Measurements from ENCODE around the gene COPS9.

COPS9 gene

DNA sequence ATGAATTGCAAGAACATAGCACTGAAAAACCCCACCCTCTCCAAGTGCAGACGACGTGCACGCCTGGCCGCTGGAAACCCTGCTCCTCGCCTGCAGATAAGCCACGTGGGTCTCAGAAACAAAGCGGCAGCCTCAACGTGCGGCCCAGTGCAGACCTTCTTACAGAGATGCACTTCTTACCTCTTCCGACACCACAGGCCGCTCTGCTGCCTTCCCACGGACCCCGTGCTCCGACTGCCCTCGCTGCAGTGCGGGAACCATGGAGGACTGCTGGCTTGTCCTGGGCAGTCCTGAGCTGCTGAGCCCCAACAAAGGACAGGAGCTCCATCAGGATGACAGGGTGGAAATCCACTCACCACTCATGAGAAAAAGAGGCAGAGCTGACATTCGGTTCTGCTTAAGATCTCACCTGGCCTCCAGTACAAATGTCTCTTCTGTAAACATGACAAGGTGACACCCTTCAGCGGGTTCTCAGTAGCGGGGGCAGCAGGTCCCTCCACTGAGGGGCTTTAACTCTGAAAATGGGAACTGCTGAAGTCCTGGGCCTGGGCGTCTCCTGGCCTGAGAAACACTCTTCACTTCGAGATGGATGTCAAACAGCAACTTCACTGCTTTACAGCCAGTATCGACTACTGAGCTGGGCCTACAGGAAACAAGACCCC lies 6.2 kb downstream of the COPS9 start:
- H3K9ac ChIP-seq (ENCODE audit: low read depth, low read length) = no peak overlapping the region
- H3K27ac ChIP-seq (ENCODE audit: low read length) = no peak overlapping the region
- H3K36me3 ChIP-seq (ENCODE audit: insufficient read depth, low read depth, low read length) = peaks cover 80% of the 10 kb centered on the region
- H3K4me1 ChIP-seq (ENCODE audit: insufficient read depth, low read length) = no peaks in the 10 kb centered on the region; the same call in 1 of the 2 replicates
- H3K27me3 ChIP-seq (ENCODE audit: insufficient read depth, low read length) = no peaks in the 10 kb centered on the region
- no peak overlapping the region for H3K4me3 ChIP-seq (ENCODE audit: low read length)
- H3K9me3 ChIP-seq (ENCODE audit: insufficient read depth, low read depth, low read length) = no peaks in the 10 kb centered on the region

- peaks cover 80% of the 10 kb centered on the region for H3K36me3 ChIP-seq (ENCODE audit: insufficient read depth, low read depth, low read length)
- H3K27ac ChIP-seq (ENCODE audit: low read length) = no peak overlapping the region
- H3K4me3 ChIP-seq (ENCODE audit: low read length) = no peak overlapping the region
- H3K9me3 ChIP-seq (ENCODE audit: insufficient read depth, low read depth, low read length) = no peaks in the 10 kb centered on the region
- H3K27me3 ChIP-seq (ENCODE audit: insufficient read depth, low read length) = no peaks in the 10 kb centered on the region
- H3K4me1 ChIP-seq (ENCODE audit: insufficient read depth, low read length) = no peaks in the 10 kb centered on the region; the same call in 1 of the 2 replicates
- H3K9ac ChIP-seq (ENCODE audit: low read depth, low read length) = no peak overlapping the region
Measured at GRCh38 chr2:240129311-240129710, 6.8 kb downstream of the COPS9 start.

- H3K27ac ChIP-seq (ENCODE audit: low read length) = no peak overlapping the region
- no peaks in the 10 kb centered on the region for H3K27me3 ChIP-seq (ENCODE audit: insufficient read depth, low read length)
- H3K36me3 ChIP-seq (ENCODE audit: insufficient read depth, low read depth, low read length) = peaks cover 78% of the 10 kb centered on the region
- no peak overlapping the region for H3K9ac ChIP-seq (ENCODE audit: low read depth, low read length)
- H3K4me1 ChIP-seq (ENCODE audit: insufficient read depth, low read length) = no peaks in the 10 kb centered on the region
- no peaks in the 10 kb centered on the region for H3K9me3 ChIP-seq (ENCODE audit: insufficient read depth, low read depth, low read length)
- H3K4me3 ChIP-seq (ENCODE audit: low read length) = no peak overlapping the region
Measured at GRCh38 chr2:240128608-240129145, 7.4 kb downstream of the COPS9 start.

DNA sequence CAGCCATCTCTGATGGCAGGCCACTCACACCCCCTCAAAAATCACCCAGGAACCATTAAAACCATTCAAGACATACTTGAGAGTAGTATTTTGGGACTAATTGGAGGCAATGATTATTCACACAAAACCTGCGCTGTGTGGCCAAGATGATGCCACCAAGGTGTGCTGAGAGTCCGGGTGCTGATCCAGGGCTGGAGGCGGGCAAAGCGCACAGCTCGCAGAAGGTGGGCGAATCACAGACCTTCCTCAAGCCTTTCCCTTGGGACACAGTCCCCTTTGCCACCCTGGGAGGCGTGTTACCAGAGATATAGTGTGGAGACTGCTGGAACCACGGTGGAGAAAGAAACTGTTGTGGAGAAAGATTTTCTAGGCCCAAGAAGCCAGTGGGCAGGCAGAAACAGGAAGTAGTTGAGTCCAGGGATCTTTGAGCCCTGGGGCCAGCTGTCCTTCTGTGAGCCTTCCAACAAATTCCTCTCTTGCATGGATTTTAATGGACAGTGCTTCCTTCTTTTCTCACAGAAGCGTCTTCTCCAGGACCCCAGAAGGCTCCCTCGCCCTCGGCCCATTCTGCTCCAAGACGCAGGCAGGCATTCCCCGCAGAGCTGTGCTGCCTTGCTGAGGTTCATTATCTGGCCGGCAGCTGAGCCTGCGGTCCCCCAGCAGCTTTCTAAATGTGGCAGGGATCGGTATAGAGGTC lies 8.0 kb downstream of the COPS9 start:
- Histone ChIP-seq H3K36me3 (ENCODE audit: insufficient read depth, low read depth, low read length) (peaks cover 72% of the 10 kb centered on the region), H3K9ac (ENCODE audit: low read depth, low read length) (no peak overlapping the region), H3K9me3 (ENCODE audit: insufficient read depth, low read depth, low read length) (no peaks in the 10 kb centered on the region), H3K4me3 (ENCODE audit: low read length) (no peak overlapping the region), H3K27me3 (ENCODE audit: insufficient read depth, low read length) (no peaks in the 10 kb centered on the region), H3K27ac (ENCODE audit: low read length) (no peak overlapping the region), H3K4me1 (ENCODE audit: insufficient read depth, low read length) (no peaks in the 10 kb centered on the region)

GRCh38 chr2:240127191-240127750 lies 8.8 kb downstream of the COPS9 start:
- H3K36me3 ChIP-seq (ENCODE audit: insufficient read depth, low read depth, low read length) = peaks cover 64% of the 10 kb centered on the region
- no peaks in the 10 kb centered on the region for H3K9me3 ChIP-seq (ENCODE audit: insufficient read depth, low read depth, low read length)
- H3K4me1 ChIP-seq (ENCODE audit: insufficient read depth, low read length) = no peaks in the 10 kb centered on the region
- H3K9ac ChIP-seq (ENCODE audit: low read depth, low read length) = no peak overlapping the region
- no peak overlapping the region for H3K4me3 ChIP-seq (ENCODE audit: low read length)
- no peak overlapping the region for H3K27ac ChIP-seq (ENCODE audit: low read length)
- H3K27me3 ChIP-seq (ENCODE audit: insufficient read depth, low read length) = no peaks in the 10 kb centered on the region

GRCh38 chr2:240126731-240127130 lies 9.4 kb downstream of the COPS9 start:
- Histone ChIP-seq H3K36me3 (ENCODE audit: insufficient read depth, low read depth, low read length) (peaks cover 59% of the 10 kb centered on the region), H3K9me3 (ENCODE audit: insufficient read depth, low read depth, low read length) (no peaks in the 10 kb centered on the region), H3K4me3 (ENCODE audit: low read length) (no peak overlapping the region), H3K27me3 (ENCODE audit: insufficient read depth, low read length) (no peaks in the 10 kb centered on the region), H3K4me1 (ENCODE audit: insufficient read depth, low read length) (no peaks in the 10 kb centered on the region), H3K27ac (ENCODE audit: low read length) (no peak overlapping the region), H3K9ac (ENCODE audit: low read depth, low read length) (no peak overlapping the region)

GRCh38 chr2:240125742-240126141 lies 10.4 kb downstream of the COPS9 start:
- no peak overlapping the region for H3K9ac ChIP-seq (ENCODE audit: low read depth, low read length)
- H3K4me1 ChIP-seq (ENCODE audit: insufficient read depth, low read length) = no peaks in the 10 kb centered on the region
- H3K27ac ChIP-seq (ENCODE audit: low read length) = no peak overlapping the region
- H3K27me3 ChIP-seq (ENCODE audit: insufficient read depth, low read length) = no peaks in the 10 kb centered on the region
- no peak overlapping the region for H3K4me3 ChIP-seq (ENCODE audit: low read length)
- H3K36me3 ChIP-seq (ENCODE audit: insufficient read depth, low read depth, low read length) = peaks cover 49% of the 10 kb centered on the region
- no peaks in the 10 kb centered on the region for H3K9me3 ChIP-seq (ENCODE audit: insufficient read depth, low read depth, low read length)

DNA sequence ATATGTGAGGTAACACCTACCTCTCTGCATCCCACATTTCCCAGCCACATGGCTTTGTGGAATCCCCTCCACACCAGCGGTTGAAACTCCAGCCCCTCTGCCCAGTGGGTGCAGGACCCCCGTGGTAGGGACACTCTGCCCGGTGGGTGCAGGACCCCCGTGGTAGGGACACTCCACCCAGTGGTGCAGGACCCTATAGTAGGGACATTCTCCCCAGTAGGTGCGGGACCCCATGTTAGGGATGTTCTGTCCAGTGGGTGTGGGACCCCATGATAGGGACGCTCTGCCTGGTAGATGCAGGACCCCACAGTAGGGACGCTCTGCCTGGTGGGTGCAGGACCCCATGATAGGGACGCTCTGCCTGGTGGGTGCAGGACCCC lies 11.5 kb downstream of the COPS9 start:
- Histone ChIP-seq H3K9me3 (ENCODE audit: insufficient read depth, low read depth, low read length) (0 out of 2 replicates have a peak, but pooled peaks cover under 1% of the 10 kb centered on the region), H3K36me3 (ENCODE audit: insufficient read depth, low read depth, low read length) (peaks cover 38% of the 10 kb centered on the region), H3K9ac (ENCODE audit: low read depth, low read length) (no peak overlapping the region), H3K4me3 (ENCODE audit: low read length) (no peak overlapping the region), H3K27ac (ENCODE audit: low read length) (no peak overlapping the region), H3K4me1 (ENCODE audit: insufficient read depth, low read length) (no peaks in the 10 kb centered on the region), H3K27me3 (ENCODE audit: insufficient read depth, low read length) (no peaks in the 10 kb centered on the region)

GRCh38 chr2:240123821-240124650 lies 12.1 kb downstream of the COPS9 start:
- H3K27me3 ChIP-seq (ENCODE audit: insufficient read depth, low read length) = no peaks in the 10 kb centered on the region
- no peaks in the 10 kb centered on the region for H3K4me1 ChIP-seq (ENCODE audit: insufficient read depth, low read length)
- H3K27ac ChIP-seq (ENCODE audit: low read length) = no peak overlapping the region
- H3K36me3 ChIP-seq (ENCODE audit: insufficient read depth, low read depth, low read length) = peaks cover 32% of the 10 kb centered on the region
- H3K9ac ChIP-seq (ENCODE audit: low read depth, low read length) = no peak overlapping the region
- no peak overlapping the region for H3K4me3 ChIP-seq (ENCODE audit: low read length)
- H3K9me3 ChIP-seq (ENCODE audit: insufficient read depth, low read depth, low read length) = 0 out of 2 replicates have a peak, but pooled peaks cover 3% of the 10 kb centered on the region

DNA sequence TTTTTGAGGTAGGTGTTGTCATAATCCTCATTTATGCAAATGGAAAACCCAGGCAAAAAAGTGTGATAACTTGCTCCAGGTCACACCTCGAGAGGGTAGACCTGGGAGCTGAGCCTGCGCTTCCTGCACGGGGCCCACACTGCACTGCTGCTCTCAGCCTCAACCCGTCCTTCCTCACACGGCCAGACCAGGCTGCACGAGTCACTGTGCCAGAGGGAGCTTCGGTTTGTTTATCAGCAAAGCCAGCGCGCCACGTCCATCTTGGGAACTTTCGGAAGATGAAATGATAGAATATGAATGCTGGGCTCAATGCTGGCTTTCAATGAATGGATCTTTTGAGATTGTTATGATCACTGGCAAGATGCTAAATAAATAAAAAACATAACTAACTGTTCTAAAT lies 14.4 kb downstream of the COPS9 start:
- Histone ChIP-seq H3K4me1 (ENCODE audit: insufficient read depth, low read length) (no peaks in the 10 kb centered on the region), H3K4me3 (ENCODE audit: low read length) (no peak overlapping the region), H3K9me3 (ENCODE audit: insufficient read depth, low read depth, low read length) (0 out of 2 replicates have a peak, but pooled peaks cover 8% of the 10 kb centered on the region)

DNA sequence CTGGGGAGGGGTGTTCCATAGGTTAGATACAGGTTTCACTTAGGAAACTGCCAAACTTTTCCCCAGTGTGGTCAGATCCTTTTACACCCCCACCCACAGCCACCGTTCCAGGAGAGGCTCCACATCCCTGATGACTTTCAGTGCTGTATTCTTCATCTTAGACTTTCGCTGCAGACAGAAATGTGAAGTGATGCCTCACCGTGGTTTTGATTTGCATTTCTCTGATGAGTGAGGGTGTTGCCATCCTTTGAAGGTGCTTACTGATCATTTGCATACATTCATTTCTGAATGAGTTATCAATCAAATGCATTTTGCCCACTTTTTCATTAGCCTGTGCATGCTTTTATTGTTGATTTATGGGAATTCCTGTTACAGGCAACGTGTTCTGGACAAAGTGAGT lies 14.9 kb downstream of the COPS9 start:
- H3K27me3 ChIP-seq (ENCODE audit: insufficient read depth, low read length) = no peaks in the 10 kb centered on the region
- 0 out of 2 replicates have a peak, but pooled peaks cover 8% of the 10 kb centered on the region for H3K9me3 ChIP-seq (ENCODE audit: insufficient read depth, low read depth, low read length)
- H3K27ac ChIP-seq (ENCODE audit: low read length) = no peak overlapping the region
- H3K4me1 ChIP-seq (ENCODE audit: insufficient read depth, low read length) = no peaks in the 10 kb centered on the region
- H3K36me3 ChIP-seq (ENCODE audit: insufficient read depth, low read depth, low read length) = peaks cover 8% of the 10 kb centered on the region; the same call in 1 of the 2 replicates
- H3K9ac ChIP-seq (ENCODE audit: low read depth, low read length) = no peak overlapping the region
- no peak overlapping the region for H3K4me3 ChIP-seq (ENCODE audit: low read length)

More for the DNA sequence above, 14.4 kb downstream of the COPS9 start:
- no peaks in the 10 kb centered on the region for H3K27me3 ChIP-seq (ENCODE audit: insufficient read depth, low read length)
- H3K36me3 ChIP-seq (ENCODE audit: insufficient read depth, low read depth, low read length) = peaks cover 13% of the 10 kb centered on the region; the same call in 1 of the 2 replicates
- no peak overlapping the region for H3K9ac ChIP-seq (ENCODE audit: low read depth, low read length)
- no peak overlapping the region for H3K27ac ChIP-seq (ENCODE audit: low read length)

All from iPS-20b (cell line).